Measurements from ENCODE around the gene GAK.

The GAK gene

DNA sequence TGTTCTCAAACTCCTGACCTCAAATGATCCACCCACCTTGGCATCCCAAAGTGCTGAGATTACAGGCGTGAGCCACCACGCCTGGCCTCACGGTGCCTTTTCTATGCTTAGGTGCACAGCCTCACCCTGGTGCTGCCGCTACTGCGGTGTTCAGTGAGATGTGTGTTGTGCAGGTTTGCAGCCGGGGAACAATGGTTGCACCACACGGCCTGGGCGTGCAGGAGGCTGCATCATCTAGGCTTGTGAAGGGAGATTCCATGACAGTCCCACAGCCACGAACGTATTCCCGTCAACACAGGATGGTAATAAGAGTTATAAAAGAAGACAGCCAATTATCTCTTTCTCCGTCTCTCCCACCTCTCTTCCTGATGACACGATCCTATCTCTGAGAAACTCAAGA lies 128.2 kb downstream of the GAK start:
- FAIRE-seq, result no peak

DNA sequence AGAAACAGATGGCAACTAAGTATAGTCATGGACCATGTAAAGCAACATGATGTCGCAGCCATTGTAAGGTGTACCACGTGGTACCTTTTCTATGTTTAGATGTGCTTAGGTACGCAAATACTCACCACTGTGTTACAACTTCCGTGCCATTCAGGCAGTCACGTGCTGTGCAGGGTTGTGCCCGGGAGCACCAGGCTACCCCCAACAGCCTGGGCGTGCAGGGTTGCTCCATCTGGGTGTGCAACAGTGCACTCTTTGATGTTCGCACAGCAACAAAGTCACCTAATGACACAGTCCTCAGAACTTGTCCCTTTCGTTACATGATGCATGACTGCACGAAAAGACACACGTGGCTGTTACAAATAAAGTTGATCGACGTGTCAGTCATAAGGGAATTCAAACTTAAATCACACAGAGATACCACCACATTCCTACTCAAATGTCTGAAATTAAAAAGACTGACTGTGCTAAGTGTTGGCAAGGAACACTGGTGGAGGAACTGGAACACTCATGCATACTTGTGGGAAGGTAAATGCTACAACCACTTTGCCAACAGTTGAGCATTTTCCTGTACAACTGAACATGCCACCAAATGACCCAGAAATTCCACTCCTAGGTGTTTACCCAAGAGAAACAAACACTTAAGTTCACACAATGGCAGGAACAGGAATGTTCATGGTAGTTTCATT lies 130.5 kb downstream of the GAK start:
- no peak for FAIRE-seq
